KOPT-K1 (cell line): Measurements from ENCODE around the gene KIF1B.
"Not testable (repeated sequence)": the region's sequence is repeated elsewhere in the genome, so short reads cannot be mapped to it uniquely, and the experiment has no call there.

Source experiments
- H3K27ac ChIP-seq: fragments of 200-600 bp; sonication (generic); 2 replicates; pipeline ENCODE4 v1.5.1; 2016; ENCODE audit warnings: antibody characterized with exemption, mild to moderate bottlenecking, low read depth, low read length; ENCODE audit not compliant: poor library complexity, severe bottlenecking
- H3K36me3 ChIP-seq: fragments of 200-600 bp; sonication (generic); 2 replicates; pipeline ENCODE4 v1.5.1; 2017; ENCODE audit warnings: antibody characterized with exemption, mild to moderate bottlenecking, low read length, moderate library complexity; ENCODE audit not compliant: insufficient read depth
- H3K9me3 ChIP-seq: fragments of 200-600 bp; sonication (generic); 2 replicates; pipeline ENCODE4 v1.5.1; 2017; ENCODE audit warnings: antibody characterized with exemption, low read length, mild to moderate bottlenecking; ENCODE audit not compliant: insufficient read depth, poor library complexity, severe bottlenecking

The KIF1B gene

DNA sequence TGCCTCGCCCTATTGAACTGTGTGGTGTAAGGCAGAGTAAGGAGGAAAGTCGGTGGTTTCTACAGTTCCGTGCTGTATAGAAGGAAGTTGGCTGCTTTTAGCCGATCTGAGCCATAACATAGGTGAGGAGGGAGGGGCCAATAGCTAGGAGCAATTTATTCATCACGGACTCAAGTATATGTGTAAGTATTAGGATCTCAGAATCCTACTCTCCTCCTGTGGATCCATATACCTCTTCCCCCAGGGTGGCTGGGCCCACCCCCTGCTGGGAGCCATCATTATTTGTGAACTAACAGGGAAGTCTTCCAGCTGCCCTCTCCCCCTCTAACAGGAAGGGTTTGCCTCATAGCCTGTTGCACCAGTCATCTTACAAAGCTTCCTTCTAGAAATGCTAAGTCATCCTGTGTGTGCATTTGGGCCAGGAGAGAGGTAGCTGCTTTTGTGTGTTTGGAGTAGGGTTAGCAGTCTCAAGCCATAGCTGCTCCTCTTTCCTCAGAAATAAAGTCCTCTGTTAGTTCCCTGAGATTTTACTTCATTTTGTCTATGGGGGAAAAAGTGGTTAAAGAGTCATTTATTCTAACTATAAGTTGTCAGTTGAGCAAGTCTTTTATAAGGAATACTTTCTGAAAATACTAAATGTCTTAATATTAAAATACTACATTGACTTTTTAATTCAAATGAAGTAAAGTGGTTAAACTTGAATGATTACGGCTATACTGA is 205.0 kb downstream of the KIF1B start:
- Histone ChIP-seq H3K9me3 (no peaks in the 10 kb centered on the region), H3K36me3 (peaks cover 100% of the 10 kb centered on the region), H3K27ac (no peak overlapping the region)

DNA sequence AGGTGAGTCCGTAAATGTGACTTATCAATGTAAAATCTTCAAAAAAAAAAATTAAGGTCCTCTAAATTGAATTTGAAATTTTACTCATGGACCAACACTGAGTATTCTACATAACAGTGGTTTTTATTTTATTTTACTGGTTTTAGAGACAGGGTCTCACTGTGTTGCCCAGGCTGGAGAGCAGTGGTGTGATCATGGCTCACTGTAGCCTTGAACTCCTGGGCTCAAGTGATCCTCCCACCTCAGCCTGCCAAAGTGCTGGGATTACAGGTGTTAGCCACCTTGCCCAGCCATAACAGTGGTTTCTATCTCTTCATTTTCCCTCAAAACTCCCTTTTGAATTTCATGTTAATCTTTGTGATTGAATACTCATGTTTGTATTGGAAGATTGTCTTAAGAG is 205.6 kb downstream of the KIF1B start:
- H3K27ac ChIP-seq, H3K9me3 ChIP-seq: not testable (repeated sequence)
- H3K36me3 ChIP-seq = peaks cover 100% of the 10 kb centered on the region

DNA sequence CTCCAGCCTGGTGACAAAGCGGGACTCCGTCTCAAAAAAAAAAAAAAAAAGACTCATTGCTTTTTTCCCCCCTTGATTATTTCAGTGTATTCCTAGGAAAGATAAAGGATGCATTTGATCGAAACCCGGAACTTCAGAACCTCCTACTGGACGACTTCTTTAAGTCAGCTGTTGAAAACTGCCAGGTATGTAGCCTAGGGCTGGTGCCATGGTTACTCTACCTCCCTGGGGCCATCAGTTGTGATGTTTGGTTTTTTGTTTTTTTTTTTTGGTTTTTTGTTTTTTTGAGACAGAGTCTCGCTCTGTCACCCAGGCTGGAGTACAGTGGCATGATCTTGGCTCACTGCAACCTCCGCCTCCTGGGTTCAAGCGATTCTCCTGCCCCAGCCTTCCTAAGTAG is 208.4 kb downstream of the KIF1B start:
- peaks cover 94% of the 10 kb centered on the region for H3K36me3 ChIP-seq
- H3K27ac ChIP-seq, H3K9me3 ChIP-seq: not testable (repeated sequence)

DNA sequence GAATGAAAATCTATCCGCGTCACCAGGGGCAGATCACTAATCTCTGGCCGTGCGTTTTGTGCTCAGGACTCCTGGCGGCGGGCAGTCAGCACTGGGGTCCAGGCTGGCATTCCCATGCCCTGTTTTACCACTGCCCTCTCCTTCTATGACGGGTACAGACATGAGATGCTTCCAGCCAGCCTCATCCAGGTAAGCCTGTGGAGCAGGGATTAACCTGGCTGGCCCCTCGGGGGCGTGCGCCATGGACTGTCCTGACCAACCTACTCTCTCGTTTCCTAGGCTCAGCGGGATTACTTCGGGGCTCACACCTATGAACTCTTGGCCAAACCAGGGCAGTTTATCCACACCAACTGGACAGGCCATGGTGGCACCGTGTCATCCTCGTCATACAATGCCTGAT is 209.0 kb downstream of the KIF1B start:
- no peak overlapping the region for H3K27ac ChIP-seq
- H3K9me3 ChIP-seq = no peaks in the 10 kb centered on the region

DNA sequence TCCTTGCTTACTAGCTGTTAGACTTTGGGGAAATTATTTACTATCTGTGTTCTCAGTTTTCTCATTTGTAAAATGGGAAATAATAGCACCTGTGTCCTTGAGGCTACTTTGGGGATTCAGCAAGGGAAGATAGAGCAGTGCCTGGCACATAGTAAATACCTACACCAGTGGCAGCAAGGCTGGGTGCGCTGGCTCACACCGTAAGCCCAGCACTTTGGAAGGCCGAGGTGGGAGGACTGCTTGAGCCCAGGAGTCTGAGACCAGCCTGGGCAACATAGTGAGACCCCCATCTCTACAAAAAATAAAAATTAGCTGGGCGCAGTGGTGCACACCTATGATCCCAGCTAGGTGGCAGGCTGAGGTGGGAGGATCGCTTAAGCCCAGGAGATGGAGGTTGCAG is 211.3 kb downstream of the KIF1B start:
- Histone ChIP-seq H3K27ac (no peak overlapping the region), H3K36me3 (peaks cover 65% of the 10 kb centered on the region), H3K9me3 (no peaks in the 10 kb centered on the region)

More for the DNA sequence above, 209.0 kb downstream of the KIF1B start:
- H3K36me3 ChIP-seq = peaks cover 88% of the 10 kb centered on the region

DNA sequence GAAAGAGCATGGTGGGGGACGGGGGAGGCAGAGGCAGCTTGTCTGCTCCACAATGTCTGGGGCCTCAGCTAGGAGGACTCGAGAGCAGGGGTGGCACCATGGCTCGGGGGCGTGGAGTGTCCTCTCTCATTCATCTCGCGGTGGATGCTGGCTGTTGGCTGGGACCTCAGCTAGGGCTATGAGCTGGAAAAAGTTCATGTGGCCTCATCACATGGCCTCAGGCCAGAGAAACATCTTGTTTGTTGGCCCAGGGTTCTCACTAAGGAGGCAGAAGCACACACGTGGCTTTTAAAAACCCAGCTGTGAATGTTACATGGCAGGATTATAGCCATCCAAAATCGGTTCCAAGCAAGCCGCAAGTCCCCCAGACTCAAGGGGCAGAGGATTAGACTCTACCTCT is 213.7 kb downstream of the KIF1B start:
- H3K36me3 ChIP-seq = peaks cover 41% of the 10 kb centered on the region
- H3K27ac ChIP-seq = no peak overlapping the region
- no peaks in the 10 kb centered on the region for H3K9me3 ChIP-seq

DNA sequence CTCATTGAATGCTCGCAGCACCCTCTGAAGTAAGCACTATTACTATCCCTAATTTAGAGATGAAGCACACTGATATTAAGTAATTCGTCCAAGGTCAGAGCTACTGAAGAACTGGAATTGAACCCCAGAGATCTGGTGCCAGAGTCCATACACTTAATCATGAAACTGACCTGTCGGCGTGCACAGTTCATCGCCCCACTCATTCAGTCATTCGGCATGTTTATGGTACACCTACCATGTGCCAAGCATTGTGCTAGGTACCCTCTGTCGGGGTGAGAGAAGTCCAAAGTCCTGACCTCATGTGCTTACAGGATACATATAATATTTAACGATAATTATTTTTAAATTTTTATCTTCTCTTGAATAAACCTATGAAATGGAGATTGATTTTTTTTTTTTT is 214.3 kb downstream of the KIF1B start:
- peaks cover 35% of the 10 kb centered on the region for H3K36me3 ChIP-seq
- no peak overlapping the region for H3K27ac ChIP-seq
- H3K9me3 ChIP-seq = no peaks in the 10 kb centered on the region

DNA sequence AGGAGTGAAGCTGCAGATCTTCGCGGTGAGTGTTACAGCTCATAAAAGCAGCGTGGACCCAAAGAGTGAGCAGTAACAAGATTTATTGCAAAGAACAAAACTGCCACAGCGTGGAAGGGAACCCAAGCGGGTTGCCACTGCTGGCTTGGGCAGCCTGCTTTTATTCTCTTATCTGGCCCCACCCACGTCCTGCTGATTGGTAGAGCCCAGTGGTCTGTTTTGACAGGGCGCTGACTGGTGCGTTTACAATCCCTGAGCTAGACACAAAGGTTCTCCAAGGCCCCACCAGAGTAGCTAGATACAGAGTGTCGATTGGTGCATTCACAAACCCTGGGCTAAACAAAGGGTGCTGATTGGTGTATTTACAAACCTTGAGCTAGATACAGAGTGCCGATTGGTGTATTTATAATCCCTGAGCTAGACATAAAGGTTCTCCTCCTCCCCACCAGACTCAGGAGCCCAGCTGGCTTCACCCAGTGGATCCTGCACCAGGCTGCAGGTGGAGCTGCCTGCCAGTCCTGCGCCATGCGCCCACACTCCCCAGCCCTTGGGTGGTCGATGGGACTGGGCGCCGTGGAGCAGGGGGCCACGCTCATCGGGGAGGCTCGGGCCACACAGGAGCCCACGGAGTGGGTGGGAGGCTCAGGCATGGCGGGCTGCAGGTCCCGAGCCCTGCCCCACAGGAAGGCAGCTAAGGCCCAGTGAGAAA is 215.6 kb downstream of the KIF1B start:
- H3K27ac ChIP-seq, H3K9me3 ChIP-seq: not testable (repeated sequence)

DNA sequence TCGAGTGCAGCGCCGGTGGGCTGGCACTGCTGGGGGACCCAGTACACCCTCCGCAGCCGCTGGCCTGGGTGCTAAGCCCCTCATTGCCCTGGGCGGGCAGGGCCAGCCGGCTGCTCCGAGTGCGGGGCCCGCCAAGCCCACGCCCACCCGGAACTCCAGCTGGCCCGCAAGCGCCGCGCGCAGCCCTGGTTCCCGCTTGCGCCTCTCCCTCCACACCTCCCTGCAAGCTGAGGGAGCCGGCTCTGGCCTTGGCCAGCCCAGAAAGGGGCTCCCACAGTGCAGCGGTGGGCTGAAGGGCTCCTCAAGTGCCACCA is 216.1 kb downstream of the KIF1B start:
- H3K27ac ChIP-seq, H3K9me3 ChIP-seq: not testable (repeated sequence)
- H3K36me3 ChIP-seq = peaks cover 16% of the 10 kb centered on the region

More for the DNA sequence above, 215.6 kb downstream of the KIF1B start:
- peaks cover 21% of the 10 kb centered on the region for H3K36me3 ChIP-seq

DNA sequence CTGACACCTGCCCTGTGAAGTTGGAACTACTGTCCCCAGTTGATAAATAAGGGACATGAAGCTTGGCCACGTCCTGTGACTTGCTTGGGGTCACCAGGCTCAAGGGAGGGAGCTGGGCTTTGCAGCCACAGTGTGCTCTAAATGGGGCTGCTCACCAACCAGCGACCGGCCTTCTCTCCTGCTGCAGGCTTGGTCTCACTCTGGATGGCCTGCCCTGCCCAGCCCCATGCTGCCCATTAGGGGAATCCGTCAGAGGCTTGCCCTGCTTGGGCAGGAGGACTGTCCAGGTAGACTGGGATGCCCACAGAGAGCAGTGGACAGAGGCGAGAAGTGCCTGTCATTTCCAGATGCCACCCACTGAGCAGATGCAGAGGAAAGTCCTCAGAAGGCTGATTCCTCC is 218.6 kb downstream of the KIF1B start:
- Histone ChIP-seq H3K27ac (no peak overlapping the region), H3K36me3 (no peaks in the 10 kb centered on the region), H3K9me3 (no peaks in the 10 kb centered on the region)

DNA sequence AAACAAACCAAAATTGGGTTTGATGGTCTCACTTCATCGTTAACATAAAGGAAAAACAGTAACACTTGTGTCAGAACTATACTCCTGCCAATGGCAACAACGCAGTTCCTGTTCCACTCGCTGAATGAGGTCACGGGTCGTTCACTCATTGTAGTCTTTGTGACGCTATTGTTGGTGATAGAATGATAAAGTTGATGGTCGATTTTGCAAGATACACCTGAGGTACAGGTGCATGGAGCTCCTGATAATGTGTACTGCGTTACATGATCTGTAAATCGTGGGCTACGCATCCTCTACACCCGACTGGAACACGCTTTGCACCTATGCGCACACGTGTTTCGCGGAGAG is 219.5 kb downstream of the KIF1B start:
- Histone ChIP-seq H3K9me3 (no peaks in the 10 kb centered on the region), H3K27ac (peak overlapping the region; percentile 91), H3K36me3 (no peaks in the 10 kb centered on the region)

DNA sequence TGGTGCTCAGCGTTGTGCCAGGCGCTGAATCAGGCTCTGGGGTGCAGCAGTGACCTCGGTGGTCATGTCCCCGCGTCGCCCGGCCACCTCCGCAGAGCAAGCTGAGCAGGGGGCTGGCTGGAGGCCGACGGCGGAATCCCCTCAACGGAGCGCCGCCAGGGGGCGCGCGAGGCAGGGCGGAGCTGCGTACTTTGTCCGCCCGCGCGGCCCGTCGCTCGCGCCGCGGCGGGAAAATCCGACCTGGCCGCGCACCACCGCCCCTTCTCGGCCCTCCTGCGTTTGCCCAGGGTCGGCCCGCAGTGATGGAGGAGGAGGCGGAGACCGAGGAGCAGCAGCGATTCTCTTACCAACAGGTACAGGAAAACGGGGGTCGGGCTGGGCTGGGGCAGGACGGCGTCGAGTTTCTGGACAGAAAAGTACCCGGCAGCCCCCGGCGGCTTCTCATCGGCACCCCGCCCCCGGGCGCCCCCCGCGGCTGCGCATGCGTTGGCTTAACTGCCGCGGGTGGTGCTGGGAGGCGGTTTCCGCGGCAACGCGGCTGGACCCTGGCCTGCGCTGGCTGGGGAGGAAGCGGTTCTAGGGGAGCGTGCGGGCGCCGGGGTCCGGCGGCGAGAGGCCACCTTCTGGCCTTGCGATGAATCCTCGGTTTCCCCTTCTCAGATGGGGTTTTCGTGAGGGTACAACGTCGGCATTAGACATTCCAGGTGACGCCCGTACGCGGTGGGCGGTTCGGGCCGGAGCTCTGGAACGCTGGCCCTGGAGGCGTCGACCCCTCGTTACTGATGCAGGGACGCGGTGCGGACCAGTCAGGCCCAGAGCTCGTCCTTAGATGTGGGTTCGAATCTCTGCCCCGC is 220.1 kb downstream of the KIF1B start, which contains the start of gene CENPS:
Gene CENPS, plus strand, starts transcription at position 218 of the 854 bp plus-strand sequence. Its CDS starts 85 bp downstream, at position 303.
- H3K27ac ChIP-seq = peak within 1 kb of the TSS; percentile 91
- H3K9me3 ChIP-seq = no peaks in the 10 kb centered on the region
- no peaks in the 10 kb centered on the region for H3K36me3 ChIP-seq
